B cell (primary cell): ENCODE data around the gene ABCG1. TPM values are rescaled to one million over a fixed set of nuclear protein-coding genes. Genes with fewer than 3 reads are reported as not detected.

Experiments used
- ATAC-seq: fragments of 200-7000 bp; cut with Tn5 transposase; one replicate; pipeline ENCODE4 v1.10.0; 2021; ENCODE audit warnings: low read depth, mild to moderate bottlenecking, moderate number of reproducible peaks, moderate library complexity
- CTCF ChIA-PET: fragments of 350-600 bp; sonication (Branson Sonifier 250); formaldehyde crosslinking; loops from one replicate; lab custom pipeline; 2021; ENCODE audit warnings: antibody characterized with exemption, inconsistent platforms; lab: Charles Lee
- POLR2A ChIA-PET: fragments of 350-600 bp; sonication (Branson Sonifier 250); formaldehyde crosslinking; loops from one replicate; lab custom pipeline; 2021; ENCODE audit warnings: antibody characterized with exemption; lab: Charles Lee
- DNase-seq: peaks from one replicate; pipeline ENCODE4 v3.0.0; 2013
- H2AFZ ChIP-seq: 2 replicates; pipeline ENCODE4 v1.6.1; 2012; ENCODE audit warnings: mild to moderate bottlenecking, low read depth, low read length; ENCODE audit not compliant: insufficient read depth, poor library complexity, severe bottlenecking
- H3K27ac ChIP-seq, 2 donors: 1 replicate in 1 of 2; 2 replicates in 1 of 2; pipeline ENCODE4 v1.5.1; 2012 to 2013; ENCODE audit warnings: low read length in 2 of 2, mild to moderate bottlenecking in 2 of 2, moderate library complexity in 1 of 2
- H3K27me3 ChIP-seq, 4 experiments: fragments of 200-600 bp in 1 of 4; sonication (generic) in 1 of 4; replicated peaks in 1 of 4; 1 replicate in 2 of 4; 2 replicates in 2 of 4; pipeline versions ENCODE4 v1.6.1 to v1.7.0; 2013 to 2016; ENCODE audit warnings: low read length in 3 of 4, mild to moderate bottlenecking in 2 of 4, mixed read lengths in 1 of 4, moderate library complexity in 1 of 4; ENCODE audit not compliant: insufficient read depth in 4 of 4, control insufficient read depth in 3 of 4; ENCODE audit errors: control extremely low read depth in 1 of 4
- H3K36me3 ChIP-seq, 2 experiments: replicated peaks in 1 of 2; 1 replicate in 1 of 2; 2 replicates in 1 of 2; pipeline versions ENCODE4 v1.6.1 to v1.7.1; 2013; ENCODE audit warnings: low read length in 1 of 2; ENCODE audit not compliant: insufficient read depth in 2 of 2, control insufficient read depth in 1 of 2; ENCODE audit errors: control extremely low read depth in 1 of 2, extremely low read depth in 1 of 2
- H3K4me1 ChIP-seq, 2 donors: fragments of 200-600 bp in 1 of 2; sonication (generic) in 1 of 2; 1 replicate in 1 of 2; 2 replicates in 1 of 2; pipeline versions ENCODE4 v1.5.1 to v1.6.1; 2013 to 2017; ENCODE audit warnings: low read length in 2 of 2; ENCODE audit not compliant: control insufficient read depth in 2 of 2, insufficient read depth in 2 of 2
- H3K4me2 ChIP-seq: replicated peaks from 2 replicates; pipeline ENCODE3; 2012; ENCODE audit warnings: mild to moderate bottlenecking, low read depth, low read length; ENCODE audit not compliant: poor library complexity, severe bottlenecking
- H3K4me3 ChIP-seq, 5 experiments: fragments of 200-600 bp in 1 of 5; sonication (generic) in 1 of 5; 1 replicate in 3 of 5; 2 replicates in 2 of 5; pipeline versions ENCODE4 v1.5.1 to v1.7.0; 2011 to 2016; ENCODE audit warnings: low read length in 4 of 5, mild to moderate bottlenecking in 4 of 5, low read depth in 2 of 5, control low read depth in 1 of 5, moderate library complexity in 1 of 5; ENCODE audit not compliant: insufficient read depth in 1 of 5; ENCODE audit errors: control extremely low read depth in 1 of 5, extremely low read depth in 1 of 5
- H3K79me2 ChIP-seq: fragments of 200-600 bp; sonication (generic); one replicate; pipeline ENCODE4 v1.6.0; 2016; ENCODE audit warnings: low read length; ENCODE audit not compliant: control insufficient read depth, insufficient read depth
- H3K9ac ChIP-seq: fragments of 200-600 bp; sonication (generic); 2 replicates; pipeline ENCODE4 v1.6.1; 2017; ENCODE audit warnings: mild to moderate bottlenecking, low read length, moderate library complexity
- H3K9me3 ChIP-seq, 3 donors: one replicate each; pipeline versions ENCODE4 v1.6.1 to v1.7.1; 2013; ENCODE audit warnings: low read length in 2 of 3; ENCODE audit not compliant: control insufficient read depth in 2 of 3, insufficient read depth in 1 of 3; ENCODE audit errors: control extremely low read depth in 1 of 3
- H4K20me1 ChIP-seq: 2 replicates; pipeline ENCODE4 v1.6.0; 2012; ENCODE audit warnings: mild to moderate bottlenecking, low read length; ENCODE audit not compliant: insufficient read depth, control insufficient read depth, poor library complexity, severe bottlenecking
- H3K27ac Mint-ChIP-seq: one replicate; pipeline ENCODE4 v1.8.0; 2021; ENCODE audit warnings: mixed read lengths
- H3K27me3 Mint-ChIP-seq: one replicate; pipeline ENCODE4 v1.8.0; 2021; ENCODE audit warnings: mixed read lengths
- H3K4me1 Mint-ChIP-seq: one replicate; pipeline ENCODE4 v1.8.0; 2021; ENCODE audit warnings: mixed read lengths
- H3K4me3 Mint-ChIP-seq: one replicate; pipeline ENCODE4 v1.8.0; 2021; ENCODE audit warnings: mixed read lengths
- H3K9me3 Mint-ChIP-seq: one replicate; pipeline ENCODE4 v1.8.0; 2022; ENCODE audit warnings: mixed read lengths; ENCODE audit not compliant: insufficient read depth
- EZH2 ChIP-seq: IDR thresholded peaks from 2 replicates; pipeline ENCODE4 v1.6.1; 2012; ENCODE audit warnings: borderline replicate concordance, low read depth, mild to moderate bottlenecking, moderate library complexity, low read length; ENCODE audit not compliant: insufficient read depth, poor library complexity, severe bottlenecking
- WGBS: methylation state at CpG from one replicate; pipeline ENCODE4 v1.1.5; 2013; ENCODE audit warnings: missing lambda C conversion rate; ENCODE audit not compliant: insufficient coverage; 5-methylcytosine and 5-hydroxymethylcytosine counted together
- intact Hi-C: fragments of 100-400 bp; cut with micrococcal nuclease; formaldehyde crosslinking; loops from one replicate; pipeline ENCODE4 v1.10.0; 2022
- polyA plus RNA-seq: library from polyadenylated mRNA; depleted of rRNA; stranded (reverse); fragments of >200 nt; gene quantifications from 2 replicates; pipeline ENCODE4 v1.2.3, GENCODE V29; 2012
- total RNA-seq, 2 donors: library from RNA; stranded (reverse); fragments of 120-200 nt in 1 of 2; gene quantifications; 1 replicate in 1 of 2; 2 replicates in 1 of 2; pipeline versions ENCODE4 v1.2.3 to v1.2.4, GENCODE V29; 2013 to 2022
- TF ChIP-seq, protein P1 (sequence below): fragments of 200-600 bp; IDR thresholded peaks from one replicate; pipeline ENCODE4 v1.8.0; 2022; ENCODE audit warnings: antibody characterized with exemption, mild to moderate bottlenecking

The ABCG1 gene
- total and polyA plus RNA-seq, 2 donors (not counting 1 experiment from before 2014, with no cell fraction given), result 8.7 to 27.5 TPM

DNA sequence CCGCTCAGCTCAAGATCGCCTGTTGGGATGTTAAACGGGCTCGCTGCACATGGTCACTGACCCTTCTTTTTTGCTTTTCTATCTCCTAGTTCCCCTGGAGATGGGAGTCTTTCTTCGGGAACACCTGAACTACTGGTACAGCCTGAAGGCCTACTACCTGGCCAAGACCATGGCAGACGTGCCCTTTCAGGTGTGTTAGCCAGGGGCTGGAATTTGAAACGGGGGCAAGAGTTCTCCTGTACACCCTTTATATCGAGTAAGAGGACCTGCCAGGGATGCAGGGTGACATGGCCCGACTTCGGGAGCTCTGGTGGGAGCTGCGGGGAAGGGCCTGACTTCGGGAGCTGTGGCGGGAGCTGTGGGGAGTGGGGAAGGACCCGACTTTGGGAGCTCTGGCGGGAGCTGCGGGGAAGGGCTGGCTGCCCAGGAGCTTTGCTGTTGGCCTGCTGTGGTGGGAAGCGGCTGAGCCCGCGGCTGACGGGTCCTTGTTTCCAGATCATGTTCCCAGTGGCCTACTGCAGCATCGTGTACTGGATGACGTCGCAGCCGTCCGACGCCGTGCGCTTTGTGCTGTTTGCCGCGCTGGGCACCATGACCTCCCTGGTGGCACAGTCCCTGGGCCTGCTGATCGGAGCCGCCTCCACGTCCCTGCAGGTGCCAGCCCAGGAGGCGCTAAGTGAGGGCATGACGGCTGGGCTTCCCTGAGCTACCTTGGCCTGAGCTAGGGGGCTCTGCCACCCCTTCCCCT is 72.2 kb downstream of the ABCG1 start:
- H4K20me1 ChIP-seq, result peaks cover 6% of the 10 kb centered on the region
- POLR2A ChIA-PET, result no interaction called here
- no peak overlapping the region for H3K4me3 ChIP-seq
- intact Hi-C loops, result no loop called here
- H3K27ac ChIP-seq, result no peak overlapping the region
- H2AFZ ChIP-seq, result no peak overlapping the region
- DNase-seq, result no peak
- H3K9me3 ChIP-seq, result no peaks in the 10 kb centered on the region
- no peaks in the 10 kb centered on the region for H3K27me3 Mint-ChIP-seq
- H3K9ac ChIP-seq, result no peak overlapping the region
- no peaks in the 10 kb centered on the region for H3K79me2 ChIP-seq
- peaks cover 7 to 8% of the 10 kb centered on the region in 2 donors for H3K4me1 ChIP-seq
- TF ChIP-seq, protein P1, sequence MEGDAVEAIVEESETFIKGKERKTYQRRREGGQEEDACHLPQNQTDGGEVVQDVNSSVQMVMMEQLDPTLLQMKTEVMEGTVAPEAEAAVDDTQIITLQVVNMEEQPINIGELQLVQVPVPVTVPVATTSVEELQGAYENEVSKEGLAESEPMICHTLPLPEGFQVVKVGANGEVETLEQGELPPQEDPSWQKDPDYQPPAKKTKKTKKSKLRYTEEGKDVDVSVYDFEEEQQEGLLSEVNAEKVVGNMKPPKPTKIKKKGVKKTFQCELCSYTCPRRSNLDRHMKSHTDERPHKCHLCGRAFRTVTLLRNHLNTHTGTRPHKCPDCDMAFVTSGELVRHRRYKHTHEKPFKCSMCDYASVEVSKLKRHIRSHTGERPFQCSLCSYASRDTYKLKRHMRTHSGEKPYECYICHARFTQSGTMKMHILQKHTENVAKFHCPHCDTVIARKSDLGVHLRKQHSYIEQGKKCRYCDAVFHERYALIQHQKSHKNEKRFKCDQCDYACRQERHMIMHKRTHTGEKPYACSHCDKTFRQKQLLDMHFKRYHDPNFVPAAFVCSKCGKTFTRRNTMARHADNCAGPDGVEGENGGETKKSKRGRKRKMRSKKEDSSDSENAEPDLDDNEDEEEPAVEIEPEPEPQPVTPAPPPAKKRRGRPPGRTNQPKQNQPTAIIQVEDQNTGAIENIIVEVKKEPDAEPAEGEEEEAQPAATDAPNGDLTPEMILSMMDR, result no peak
- no peak for TF ChIP-seq EZH2
- CTCF ChIA-PET, result interaction anchor here (1.0 to 2.3 kb wide), 3 partner anchors 18 to 245 kb away, joined by 4 to 7 read pairs (median 4); no protein-coding TSS in a partner anchor
- ATAC-seq, result no peak
- peaks cover 0 to 71% of the 10 kb centered on the region in 2 experiments for H3K36me3 ChIP-seq
- peaks cover 8% of the 10 kb centered on the region for H3K4me1 Mint-ChIP-seq
- 96% methylated on average over 35 of the region's 35 CpGs for WGBS
- H3K9me3 Mint-ChIP-seq, result no peaks in the 10 kb centered on the region
- H3K4me2 ChIP-seq, result no peak overlapping the region
- no peak overlapping the region for H3K27ac Mint-ChIP-seq
- H3K27me3 ChIP-seq, result no peaks in the 10 kb centered on the region
- H3K4me3 Mint-ChIP-seq, result no peak overlapping the region
